Endothelial cell of umbilical vein (primary cell): ENCODE results near the gene ARMH3. TPM values are rescaled to one million over a fixed set of nuclear protein-coding genes. Genes with fewer than 3 reads are reported as not detected.

Experiments
- BruUV-seq: library from RNA; stranded (reverse); fragments of 400-500 nt; replicated peaks from 2 replicates; lab custom pipeline; 2021; lab: Mats Ljungman, UMichigan
- CTCF ChIA-PET: fragments of 300-600, 350-600 bp; sonication (Branson Sonifier 250); formaldehyde crosslinking; loops from one replicate; lab custom pipeline; 2021; ENCODE audit warnings: antibody characterized with exemption, inconsistent platforms; lab: Charles Lee
- POLR2A ChIA-PET: fragments of 300-600, 350-600 bp; sonication (Branson Sonifier 250); formaldehyde crosslinking; loops from one replicate; lab custom pipeline; 2021; ENCODE audit warnings: antibody characterized with exemption, inconsistent platforms; lab: Charles Lee
- DNase-seq: peaks from one replicate; pipeline ENCODE4 v3.0.0-alpha.2; 2011; ENCODE audit warnings: low read depth, low spot score
- FAIRE-seq: peaks from 2 replicates; lab custom pipeline; 2011; peaks lifted over from hg19 to GRCh38; lab: Jason Lieb, UNC
- H2AFZ ChIP-seq: 2 replicates; pipeline ENCODE4 v1.6.0; 2012; ENCODE audit warnings: low read depth, low read length, control low read depth, inconsistent platforms
- H3K27ac ChIP-seq: 2 replicates; pipeline ENCODE4 v1.5.1; 2011; ENCODE audit warnings: low read depth, mild to moderate bottlenecking, control low read depth, low read length, moderate library complexity; ENCODE audit not compliant: insufficient read depth
- H3K27me3 ChIP-seq, 2 experiments: 2 replicates each; pipeline versions ENCODE4 v1.6.0 to v1.6.1; 2011; ENCODE audit warnings: low read length in 2 of 2, mixed read lengths in 1 of 2; ENCODE audit not compliant: control insufficient read depth in 2 of 2, insufficient read depth in 2 of 2
- H3K36me3 ChIP-seq, 2 experiments: 2 replicates in 1 of 2; 3 replicates in 1 of 2; pipeline ENCODE4 v1.5.1; 2011; ENCODE audit warnings: low read length in 2 of 2, mild to moderate bottlenecking in 1 of 2, moderate library complexity in 1 of 2; ENCODE audit not compliant: control insufficient read depth in 2 of 2, insufficient read depth in 2 of 2; ENCODE audit errors: extremely low read depth in 1 of 2
- H3K4me1 ChIP-seq: 3 replicates; pipeline ENCODE4 v1.5.1; 2011; ENCODE audit warnings: mild to moderate bottlenecking, low read length; ENCODE audit not compliant: control insufficient read depth, insufficient read depth; ENCODE audit errors: extremely low read depth
- H3K4me2 ChIP-seq: 2 replicates; pipeline ENCODE4 v1.6.1; 2011; ENCODE audit warnings: low read length, control low read depth, mixed read lengths; ENCODE audit not compliant: insufficient read depth
- H3K4me3 ChIP-seq, 3 experiments: fragments of 200-600 bp in 1 of 3; sonication (generic), shearing (Covaris generic) in 1 of 3; replicated peaks in 1 of 3; 2 replicates each; pipeline ENCODE4 v1.5.1; 2011 to 2016; ENCODE audit warnings: control low read depth in 3 of 3, low read length in 3 of 3, mild to moderate bottlenecking in 2 of 3, inconsistent platforms in 1 of 3, low read depth in 1 of 3, moderate library complexity in 1 of 3; ENCODE audit not compliant: insufficient read depth in 1 of 3
- H3K79me2 ChIP-seq: 2 replicates; pipeline ENCODE4 v1.6.0; 2012; ENCODE audit warnings: low read length, inconsistent platforms; ENCODE audit not compliant: control insufficient read depth, insufficient read depth
- H3K9ac ChIP-seq: replicated peaks from 2 replicates; pipeline ENCODE3; 2011; ENCODE audit warnings: low read length, control low read depth; ENCODE audit not compliant: insufficient read depth; ENCODE audit errors: extremely low read depth
- H3K9me1 ChIP-seq: replicated peaks from 3 replicates; pipeline ENCODE4 v1.6.0; 2011; ENCODE audit warnings: mild to moderate bottlenecking, low read length; ENCODE audit not compliant: control insufficient read depth, insufficient read depth; ENCODE audit errors: extremely low read depth
- H3K9me3 ChIP-seq: replicated peaks from 2 replicates; pipeline ENCODE4 v1.5.1; 2012; ENCODE audit warnings: low read length, inconsistent platforms; ENCODE audit not compliant: control insufficient read depth, insufficient read depth
- H4K20me1 ChIP-seq: replicated peaks from 2 replicates; pipeline ENCODE3; 2011; ENCODE audit warnings: mild to moderate bottlenecking, low read length; ENCODE audit not compliant: control insufficient read depth, insufficient read depth; ENCODE audit errors: extremely low read depth
- EZH2 ChIP-seq: IDR thresholded peaks from 2 replicates; pipeline ENCODE4 v1.6.1; 2012; ENCODE audit warnings: borderline replicate concordance, low read depth, mild to moderate bottlenecking, moderate library complexity, low read length, inconsistent platforms; ENCODE audit not compliant: severe bottlenecking
- GATA2 ChIP-seq: IDR thresholded peaks from 2 replicates; pipeline ENCODE4 v1.7.0; 2011; ENCODE audit warnings: low read depth, mild to moderate bottlenecking, moderate library complexity, mixed read lengths, low read length; ENCODE audit not compliant: insufficient read length, insufficient read depth
- JUN ChIP-seq: IDR thresholded peaks from 2 replicates; pipeline ENCODE4 v1.6.1; 2011; ENCODE audit warnings: borderline replicate concordance, low read depth; ENCODE audit not compliant: insufficient read length, insufficient read depth
- MYC ChIP-seq: IDR thresholded peaks from one replicate; pipeline ENCODE4 v1.6.1; 2011; ENCODE audit warnings: mild to moderate bottlenecking, low read depth, low read length
- POLR2AphosphoS5 ChIP-seq: IDR thresholded peaks from 2 replicates; pipeline ENCODE4 v1.6.1; 2012; ENCODE audit warnings: low read depth, mild to moderate bottlenecking, control low read depth, low read length, moderate library complexity; ENCODE audit not compliant: insufficient read depth
- dilution Hi-C: fragments of 300-500 bp; cut with MboI; formaldehyde crosslinking; loops from one replicate; pipeline ENCODE4 v1.15.0; 2019; ENCODE audit warnings: low sequenced_read_pairs; ENCODE audit not compliant: extremely low pct_ligation_motif_present
- intact Hi-C: fragments of 100-400 bp; cut with micrococcal nuclease; formaldehyde crosslinking; loops from one replicate; pipeline ENCODE4 v1.10.0; 2022
- polyA plus RNA-seq, 4 experiments: library from polyadenylated mRNA; depleted of rRNA in 3 of 4; stranded (reverse) in 3 of 4; unstranded in 1 of 4; fragments of >200 nt; gene quantifications; 2 replicates each; pipeline versions ENCODE4 v1.2.1 to v1.2.3, GENCODE V29; 2011 to 2012; ENCODE audit warnings: missing spikeins in 1 of 4
- total RNA-seq: library from RNA; stranded (reverse); gene quantifications from 2 replicates; pipeline ENCODE4 v1.2.3, GENCODE V29; 2021

ARMH3 gene
- total and polyA plus RNA-seq, 2 donors (not counting 3 experiments of a cell fraction or from before 2014, with no cell fraction given) = 13.1 to 17.6 TPM

- DNase-seq (no peak), FAIRE-seq (no peak)
- Histone ChIP-seq H3K9ac (no peak overlapping the region), H2AFZ (no peak overlapping the region), H3K9me1 (no peaks in the 10 kb centered on the region), H3K36me3 (no peaks in the 10 kb centered on the region), H3K27ac (no peak overlapping the region), H3K4me1 (no peaks in the 10 kb centered on the region), H4K20me1 (no peaks in the 10 kb centered on the region), H3K9me3 (no peaks in the 10 kb centered on the region), H3K79me2 (no peaks in the 10 kb centered on the region), H3K27me3 (no peaks in the 10 kb centered on the region), H3K4me2 (no peak overlapping the region), H3K4me3 (no peak overlapping the region)
- intact Hi-C loops = no loop called here
- BruUV-seq = no TSS peak
- CTCF ChIA-PET = interaction anchor here (1.3 to 17.2 kb wide), 4 partner anchors 8 to 115 kb away, joined by 3 to 559 read pairs (median 9); no protein-coding TSS in a partner anchor
- TF ChIP-seq POLR2AphosphoS5 (no peak), GATA2 (no peak), EZH2 (no peak), JUN (no peak), MYC (no peak)
- dilution Hi-C loops = loop anchor here (25.0 kb wide), 1 partner anchor 94 kb away; no protein-coding TSS in a partner anchor
- POLR2A ChIA-PET = no interaction called here
Measured at GRCh38 chr10:101892782-101893391, 163.1 kb downstream of the ARMH3 start.
